NCI-H2227 treated with DMSO at 0.1 percent for 48 hours (cell line): ENCODE data around the gene ALS2.
"Not testable (repeated sequence)": the region's sequence is repeated elsewhere in the genome, so short reads cannot be mapped to it uniquely, and the experiment has no call there.

Source experiments
- DNase-seq: peaks from one replicate; lab custom pipeline; 2025; lab: John Stamatoyannopoulos, UW

Gene ALS2

GRCh38 chr2:201780674-201781493 lies at the start of gene ALS2:
Gene ALS2 (minus strand): TSS chr2:201780933. CDS start chr2:201768885, 12,048 bp downstream.
- peak; percentile 100 for DNase-seq

- DNase-seq = no peak
Observed at GRCh38 chr2:201828220-201828619, 47.5 kb upstream of the ALS2 start.

- DNase-seq = no peak
Observed at GRCh38 chr2:201827621-201828020, 46.9 kb upstream of the ALS2 start.

- DNase-seq = no peak
Observed at GRCh38 chr2:201824212-201824611, 43.5 kb upstream of the ALS2 start.

- no peak for DNase-seq
Observed at GRCh38 chr2:201821080-201821479, 40.3 kb upstream of the ALS2 start.

- no peak for DNase-seq
Observed at GRCh38 chr2:201820383-201821007, 39.8 kb upstream of the ALS2 start.

GRCh38 chr2:201816657-201817575 lies 36.2 kb upstream of the ALS2 start:
- DNase-seq = no peak

GRCh38 chr2:201813996-201814760 lies 33.4 kb upstream of the ALS2 start:
- DNase-seq = no peak

GRCh38 chr2:201810604-201811003 lies 29.9 kb upstream of the ALS2 start:
- not testable (repeated sequence) for DNase-seq

- no peak for DNase-seq
Observed at GRCh38 chr2:201809633-201810032, 28.9 kb upstream of the ALS2 start.

GRCh38 chr2:201808027-201808426 lies 27.3 kb upstream of the ALS2 start:
- no peak for DNase-seq

GRCh38 chr2:201807452-201807999 lies 26.8 kb upstream of the ALS2 start:
- peak; percentile 26 for DNase-seq

- peak; percentile 39 for DNase-seq
Observed at GRCh38 chr2:201806442-201807170, 25.9 kb upstream of the ALS2 start, which contains the start of gene CDK15. Gene CDK15 (plus strand): TSS chr2:201806537. CDS start chr2:201806665, 128 bp downstream.

- not testable (repeated sequence) for DNase-seq
Observed at GRCh38 chr2:201798914-201799285, 18.2 kb upstream of the ALS2 start.

GRCh38 chr2:201798252-201798913 lies 17.6 kb upstream of the ALS2 start:
- no peak for DNase-seq

- DNase-seq = no peak
Observed at GRCh38 chr2:201797175-201797840, 16.6 kb upstream of the ALS2 start.

- no peak for DNase-seq
Observed at GRCh38 chr2:201796478-201796865, 15.7 kb upstream of the ALS2 start.

GRCh38 chr2:201795607-201796477 lies 15.1 kb upstream of the ALS2 start:
- DNase-seq = peak; percentile 24
